ENCODE measurements around the gene PLAU.

PLAU gene

GRCh38 chr10:73906524-73907447 lies 4.1 kb upstream of the PLAU start:
- TF ChIP-seq CTCF (IDR thresholded peaks at IDR 0.05; ENCODE audit: poor library complexity, severe bottlenecking), result no peak
- ATAC-seq (ENCODE audit: low read depth), result peak; percentile 76
- H3K36me3 ChIP-seq (ENCODE audit: low read depth), result peaks cover under 1% of the 10 kb centered on the region; the same call in 1 of the 2 replicates
- no peaks in the 10 kb centered on the region for H3K27me3 ChIP-seq (ENCODE audit: insufficient read depth, poor library complexity, severe bottlenecking)
- peak; percentile 94 for DNase-seq (ENCODE audit: low spot score)
- peaks cover 50% of the 10 kb centered on the region for H3K4me1 ChIP-seq (ENCODE audit: insufficient read depth, poor library complexity, severe bottlenecking)
- H3K27ac ChIP-seq (ENCODE audit: poor library complexity, severe bottlenecking), result peak overlapping the region; percentile 92
- H3K4me3 ChIP-seq (ENCODE audit: severe bottlenecking), result no peak overlapping the region
- no peaks in the 10 kb centered on the region for H3K9me3 ChIP-seq (ENCODE audit: severe bottlenecking)

GRCh38 chr10:73907841-73908517 lies 3.0 kb upstream of the PLAU start:
- no peak for DNase-seq (ENCODE audit: low spot score)
- no peak overlapping the region for H3K4me3 ChIP-seq (ENCODE audit: severe bottlenecking)

GRCh38 chr10:73908853-73909539 lies 1.9 kb upstream of the PLAU start:
- Histone ChIP-seq H3K4me3 (ENCODE audit: severe bottlenecking) (no peak overlapping the region), H3K27me3 (ENCODE audit: insufficient read depth, poor library complexity, severe bottlenecking) (no peaks in the 10 kb centered on the region), H3K36me3 (ENCODE audit: low read depth) (peaks cover 23% of the 10 kb centered on the region), H3K9me3 (ENCODE audit: severe bottlenecking) (no peaks in the 10 kb centered on the region), H3K4me1 (ENCODE audit: insufficient read depth, poor library complexity, severe bottlenecking) (peaks cover 64% of the 10 kb centered on the region), H3K27ac (ENCODE audit: poor library complexity, severe bottlenecking) (peak overlapping the region; percentile 92)
- peak; percentile 82 for DNase-seq (ENCODE audit: low spot score)
- no peak for TF ChIP-seq CTCF (IDR thresholded peaks at IDR 0.05; ENCODE audit: poor library complexity, severe bottlenecking)
- ATAC-seq (ENCODE audit: low read depth), result peak; percentile 37

More at GRCh38 chr10:73907841-73908517, 3.0 kb upstream of the PLAU start:
- peak overlapping the region; percentile 92 for H3K27ac ChIP-seq (ENCODE audit: poor library complexity, severe bottlenecking)
- no peak for TF ChIP-seq CTCF (IDR thresholded peaks at IDR 0.05; ENCODE audit: poor library complexity, severe bottlenecking)
- peaks cover 55% of the 10 kb centered on the region for H3K4me1 ChIP-seq (ENCODE audit: insufficient read depth, poor library complexity, severe bottlenecking)
- ATAC-seq (ENCODE audit: low read depth), result no peak
- no peaks in the 10 kb centered on the region for H3K9me3 ChIP-seq (ENCODE audit: severe bottlenecking)
- H3K36me3 ChIP-seq (ENCODE audit: low read depth), result peaks cover 13% of the 10 kb centered on the region
- H3K27me3 ChIP-seq (ENCODE audit: insufficient read depth, poor library complexity, severe bottlenecking), result no peaks in the 10 kb centered on the region

- DNase-seq (ENCODE audit: low spot score) (no peak), ATAC-seq (ENCODE audit: low read depth) (no peak)
- peaks cover 70% of the 10 kb centered on the region for H3K4me1 ChIP-seq (ENCODE audit: insufficient read depth, poor library complexity, severe bottlenecking)
- no peaks in the 10 kb centered on the region for H3K27me3 ChIP-seq (ENCODE audit: insufficient read depth, poor library complexity, severe bottlenecking)
- no peak overlapping the region for H3K4me3 ChIP-seq (ENCODE audit: severe bottlenecking)
- no peak for TF ChIP-seq CTCF (IDR thresholded peaks at IDR 0.05; ENCODE audit: poor library complexity, severe bottlenecking)
- no peaks in the 10 kb centered on the region for H3K9me3 ChIP-seq (ENCODE audit: severe bottlenecking)
- H3K27ac ChIP-seq (ENCODE audit: poor library complexity, severe bottlenecking), result peak overlapping the region; percentile 92
- H3K36me3 ChIP-seq (ENCODE audit: low read depth), result peaks cover 29% of the 10 kb centered on the region
These were observed 1.3 kb upstream of the PLAU start for GRCh38 chr10:73909540-73910115.
